NCI-H1694 (cell line): ENCODE measurements around the gene SAFB2.
"Not testable (repeated sequence)": the region's sequence is repeated elsewhere in the genome, so short reads cannot be mapped to it uniquely, and the experiment has no call there.

Experiments
- DNase-seq: peaks from one replicate; lab custom pipeline; 2025; lab: John Stamatoyannopoulos, UW

Gene SAFB2

DNA sequence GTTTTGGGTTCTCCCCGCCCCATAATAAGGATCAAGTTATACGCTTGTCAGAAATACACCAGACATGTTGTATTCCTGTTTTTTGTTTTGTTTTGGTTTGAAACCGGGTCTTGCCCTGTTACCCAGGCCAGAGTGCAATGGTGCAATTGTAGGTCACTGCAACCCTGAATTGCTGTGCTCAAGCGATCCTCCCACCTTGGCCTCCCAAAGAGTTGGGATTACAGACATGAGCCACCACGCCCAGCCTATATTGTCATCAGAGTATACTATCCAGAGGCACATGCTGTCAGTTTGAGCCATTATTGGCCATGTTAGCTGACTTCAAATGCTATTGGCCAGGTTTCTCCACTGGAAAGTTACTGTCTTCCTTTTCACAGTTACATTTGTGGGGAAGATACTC lies 10.1 kb upstream of the SAFB2 start:
- DNase-seq: no peak

- no peak for DNase-seq
These were observed 9.7 kb upstream of the SAFB2 start for GRCh38 chr19:5632241-5632612.

GRCh38 chr19:5631567-5632240 lies 9.1 kb upstream of the SAFB2 start:
- DNase-seq: no peak

DNA sequence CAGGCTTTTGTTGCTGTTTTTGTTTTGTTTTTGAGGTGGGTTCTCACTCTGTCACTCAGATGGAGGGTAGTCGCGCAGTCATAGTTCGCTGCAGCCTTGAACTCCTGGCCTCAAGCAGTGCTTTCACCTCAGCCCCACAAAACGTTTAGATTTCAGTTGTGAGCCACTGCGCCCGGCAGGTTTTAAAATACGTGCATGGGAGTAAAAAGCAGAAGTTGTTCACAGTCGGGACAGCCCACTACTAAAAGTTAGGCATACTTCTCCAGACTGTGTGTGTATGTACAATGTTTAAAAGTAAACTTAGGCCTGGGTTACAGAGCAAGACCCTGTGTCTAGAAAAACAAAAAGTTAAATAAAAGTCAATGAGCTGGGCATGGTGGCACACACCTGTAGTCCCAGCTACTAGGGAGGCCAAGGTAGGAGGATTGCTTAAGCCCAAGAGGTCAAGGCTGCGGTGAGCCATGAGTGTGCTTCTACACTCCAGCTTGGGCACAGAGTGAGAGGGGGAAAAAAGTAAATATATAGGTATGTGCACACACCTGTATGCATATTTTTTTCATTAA lies 6.4 kb upstream of the SAFB2 start:
- DNase-seq: no peak

DNA sequence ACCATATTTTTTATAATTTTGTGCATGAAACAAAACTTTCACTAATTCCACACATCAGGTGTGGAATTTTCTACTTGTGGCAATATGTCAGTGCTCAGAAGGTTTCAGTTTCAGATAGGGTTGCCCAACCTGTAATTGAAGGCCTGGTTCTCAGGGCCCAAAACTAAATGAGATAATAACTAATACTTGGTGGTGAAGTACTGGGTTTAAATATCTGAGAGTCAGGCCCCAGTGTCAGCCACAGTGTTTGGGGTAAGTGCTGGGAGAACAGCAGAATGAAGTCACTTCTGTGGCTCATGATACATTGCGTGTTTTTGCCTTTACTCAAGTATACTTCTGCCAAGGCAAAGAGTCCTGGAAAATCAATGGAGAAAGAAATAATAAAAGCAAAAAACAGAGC lies 5.9 kb upstream of the SAFB2 start:
- DNase-seq: no peak

GRCh38 chr19:5627395-5627904 lies 4.9 kb upstream of the SAFB2 start:
- DNase-seq: no peak

GRCh38 chr19:5625641-5626040 lies 3.1 kb upstream of the SAFB2 start:
- no peak for DNase-seq

DNA sequence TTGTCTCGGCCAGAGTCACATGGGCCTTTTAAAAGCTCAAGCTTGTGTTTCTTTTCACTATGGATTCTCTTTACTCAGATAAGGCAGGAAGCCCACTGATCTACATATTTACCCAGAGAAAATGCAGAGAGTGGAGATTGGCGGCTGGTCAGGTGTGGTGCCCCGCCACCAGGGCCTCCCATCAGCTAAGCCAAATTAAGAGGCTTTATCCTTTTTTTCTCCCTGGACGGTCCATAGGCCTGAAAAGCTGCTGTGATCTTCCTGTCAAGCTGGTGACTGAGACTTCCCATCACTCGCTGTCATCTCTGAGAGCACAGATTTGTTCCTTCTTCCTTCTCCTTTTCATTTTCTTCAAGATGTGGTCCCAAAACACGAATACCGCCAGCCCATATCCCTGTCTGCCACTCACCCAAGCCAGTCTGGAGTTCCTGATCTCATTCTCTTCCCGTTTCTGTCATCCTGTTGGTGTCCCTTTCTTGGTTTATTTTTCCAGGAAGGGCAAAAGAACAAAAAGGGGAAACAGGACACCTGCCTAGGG lies 2.2 kb upstream of the SAFB2 start:
- DNase-seq: no peak

DNA sequence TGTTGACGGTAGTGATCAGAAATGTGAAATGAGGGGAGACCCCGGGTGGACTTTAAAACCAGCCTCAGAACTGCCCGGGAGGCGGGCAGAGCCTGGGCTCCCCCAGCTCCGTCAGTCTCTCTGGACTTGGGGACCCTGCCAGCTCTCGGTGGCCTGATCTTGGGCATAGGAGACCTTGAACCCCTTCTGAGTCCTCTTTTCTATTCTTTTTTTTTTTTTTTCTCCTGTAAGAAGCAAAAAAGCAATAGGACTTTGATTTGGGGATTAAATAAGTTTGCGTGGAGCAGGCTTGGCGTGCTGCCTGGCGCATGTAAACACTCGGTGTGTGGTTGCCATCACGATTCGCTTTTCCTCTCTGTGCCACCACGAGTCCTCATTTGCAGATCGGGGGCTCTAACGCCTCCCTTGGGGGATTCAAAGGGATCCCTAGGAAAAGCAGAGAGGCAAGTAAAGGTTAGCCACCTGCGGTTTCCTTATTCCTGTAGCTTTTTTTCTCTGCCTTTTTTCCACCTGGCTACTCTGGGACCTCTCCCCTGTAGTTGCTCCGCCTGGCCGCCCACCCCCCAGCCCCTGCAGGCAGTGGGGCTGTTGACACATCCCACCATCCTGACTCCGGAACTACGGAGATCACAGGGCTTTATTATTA lies 1.6 kb upstream of the SAFB2 start:
- no peak for DNase-seq

- no peak for DNase-seq
These were observed 931 bp upstream of the SAFB2 start for GRCh38 chr19:5623397-5624017.

GRCh38 chr19:5621945-5622464 lies 571 bp downstream of the SAFB2 start:
- DNase-seq: no peak

GRCh38 chr19:5621311-5621944 lies 1.1 kb downstream of the SAFB2 start:
- no peak for DNase-seq

DNA sequence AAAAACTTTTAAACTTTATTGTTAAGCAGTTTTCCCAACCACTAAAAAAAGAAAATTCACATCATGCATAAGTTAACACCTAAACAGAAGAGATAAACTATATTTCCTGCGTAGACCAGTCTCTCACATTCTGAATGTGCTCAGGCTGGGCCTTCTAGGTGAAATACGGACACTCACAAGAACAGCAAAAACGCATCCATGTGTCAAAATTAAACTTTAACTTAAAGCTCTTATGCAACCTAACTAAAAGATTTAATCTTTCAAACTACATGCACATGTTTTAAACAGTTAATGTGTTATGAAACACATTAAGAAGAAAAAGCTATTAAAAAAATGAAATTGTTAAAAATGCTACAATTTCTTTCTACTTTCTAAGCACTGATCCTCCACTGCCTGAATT lies 2.6 kb downstream of the SAFB2 start:
- no peak for DNase-seq

GRCh38 chr19:5618591-5618990 lies 4.0 kb downstream of the SAFB2 start:
- DNase-seq: no peak

GRCh38 chr19:5617080-5617479 lies 5.5 kb downstream of the SAFB2 start:
- DNase-seq: no peak

GRCh38 chr19:5615756-5616327 lies 6.7 kb downstream of the SAFB2 start:
- no peak for DNase-seq

- DNase-seq: no peak
These were observed 9.4 kb downstream of the SAFB2 start for GRCh38 chr19:5612891-5613865.

DNA sequence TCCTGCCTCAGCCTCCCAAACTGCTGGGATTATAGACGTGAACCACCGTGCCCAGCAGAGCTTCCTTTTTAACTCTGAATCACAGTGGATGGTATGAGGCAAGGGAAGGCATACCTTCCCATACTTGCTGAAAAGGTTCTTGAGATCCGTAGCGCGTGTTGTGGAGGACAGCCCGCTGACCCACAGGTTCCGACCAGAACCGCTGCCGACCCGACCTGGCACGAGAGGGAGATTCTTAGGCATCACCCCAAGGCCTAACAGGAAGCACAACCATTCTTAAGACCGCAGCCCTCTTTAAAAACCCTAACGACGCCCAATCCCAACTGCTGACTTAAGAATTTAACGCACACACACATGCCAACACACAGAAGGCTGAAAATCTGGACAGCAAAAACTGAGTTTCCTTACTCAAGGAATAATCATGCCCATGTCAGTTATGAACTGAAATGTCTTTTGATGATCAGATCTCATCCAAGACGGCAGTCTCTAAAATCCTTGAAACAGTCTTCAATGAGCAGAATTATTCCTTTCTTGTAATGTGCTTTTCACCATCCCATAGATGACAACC lies 12.6 kb downstream of the SAFB2 start:
- no peak for DNase-seq

DNA sequence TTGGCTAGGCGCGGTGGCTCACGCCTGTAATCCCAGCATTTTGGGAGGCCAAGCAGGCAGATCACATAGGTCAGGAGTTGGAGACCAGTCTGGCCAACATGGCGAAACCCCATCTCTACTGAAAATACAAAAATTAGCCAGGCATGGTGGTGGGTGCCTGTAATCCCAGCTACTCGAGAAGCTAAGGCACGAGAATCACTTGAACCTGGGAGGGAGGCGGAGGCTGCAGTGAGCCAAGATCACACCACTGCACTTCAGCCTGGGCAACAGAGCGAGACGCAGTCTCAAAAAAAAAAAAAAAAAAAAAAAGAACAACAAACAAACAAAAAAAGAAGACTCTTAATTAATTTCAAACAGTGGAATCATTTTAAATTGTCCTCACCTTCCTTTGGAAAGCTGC lies 13.8 kb downstream of the SAFB2 start:
- DNase-seq: not testable (repeated sequence)

GRCh38 chr19:5608291-5608690 lies 14.3 kb downstream of the SAFB2 start:
- no peak for DNase-seq
